GM15510 (cell line): ENCODE results near the gene CYP2W1.

ENCODE experiments used
- POLR2A ChIP-seq: IDR thresholded peaks from 3 replicates; pipeline ENCODE4 v1.6.1; 2011; ENCODE audit warnings: borderline replicate concordance; ENCODE audit not compliant: insufficient read length; ENCODE audit errors: extremely low read depth

CYP2W1 gene

GRCh38 chr7:972676-973309 lies 10.2 kb upstream of the CYP2W1 start:
- TF ChIP-seq POLR2A: no peak

- no peak for TF ChIP-seq POLR2A
These were observed 9.7 kb upstream of the CYP2W1 start for GRCh38 chr7:973312-973711.

GRCh38 chr7:974172-974571 lies 8.8 kb upstream of the CYP2W1 start:
- no peak for TF ChIP-seq POLR2A

GRCh38 chr7:974820-975681 lies 7.9 kb upstream of the CYP2W1 start, which contains the start of gene COX19:
Gene COX19, minus strand, starts transcription at chr7:975549. Its CDS starts 40 bp downstream, at chr7:975509.
- TF ChIP-seq POLR2A: peak; percentile 88

- TF ChIP-seq POLR2A: no peak
These were observed 7.1 kb upstream of the CYP2W1 start for GRCh38 chr7:975702-976473.

- TF ChIP-seq POLR2A: no peak
These were observed 6.1 kb upstream of the CYP2W1 start for GRCh38 chr7:976901-977325.

- no peak for TF ChIP-seq POLR2A
These were observed 5.5 kb upstream of the CYP2W1 start for GRCh38 chr7:977326-978048.

- no peak for TF ChIP-seq POLR2A
These were observed 5.0 kb upstream of the CYP2W1 start for GRCh38 chr7:978049-978346.

GRCh38 chr7:978416-979091 lies 4.4 kb upstream of the CYP2W1 start:
- TF ChIP-seq POLR2A: no peak

GRCh38 chr7:979151-979550 lies 3.8 kb upstream of the CYP2W1 start:
- no peak for TF ChIP-seq POLR2A

- TF ChIP-seq POLR2A: no peak
These were observed 3.0 kb upstream of the CYP2W1 start for GRCh38 chr7:979886-980571.

GRCh38 chr7:981793-982510 lies 1.0 kb upstream of the CYP2W1 start:
- TF ChIP-seq POLR2A: no peak

- no peak for TF ChIP-seq POLR2A
These were observed 424 bp upstream of the CYP2W1 start for GRCh38 chr7:982511-983003.

GRCh38 chr7:983616-984071 lies 663 bp downstream of the CYP2W1 start:
- no peak for TF ChIP-seq POLR2A
